Endodermal cell (in vitro differentiated cells): Measurements from ENCODE around the gene EVPL. TPM values are rescaled to one million over a fixed set of nuclear protein-coding genes. Genes with fewer than 3 reads are reported as not detected.

Experiments
- DNase-seq: peaks from one replicate; pipeline ENCODE4 v3.0.0-alpha.2; 2017
- H3K27ac ChIP-seq: 2 replicates; pipeline ENCODE4 v1.5.1; 2013; ENCODE audit warnings: mild to moderate bottlenecking, low read depth, low read length, moderate library complexity
- H3K27me3 ChIP-seq: 2 replicates; pipeline ENCODE4 v1.6.1; 2013; ENCODE audit warnings: mild to moderate bottlenecking, low read length, moderate library complexity; ENCODE audit not compliant: insufficient read depth, control insufficient read depth, poor library complexity, severe bottlenecking
- H3K36me3 ChIP-seq: 2 replicates; pipeline ENCODE4 v1.7.0; 2013; ENCODE audit warnings: mild to moderate bottlenecking, low read length, moderate library complexity; ENCODE audit not compliant: control insufficient read depth, insufficient read depth
- H3K4me1 ChIP-seq: one replicate; pipeline ENCODE4 v1.7.0; 2013; ENCODE audit warnings: low read length; ENCODE audit not compliant: control insufficient read depth, insufficient read depth
- H3K4me3 ChIP-seq: 2 replicates; pipeline ENCODE4 v1.5.1; 2013; ENCODE audit warnings: mild to moderate bottlenecking, low read length, moderate library complexity
- H3K9ac ChIP-seq: 2 replicates; pipeline ENCODE4 v1.6.1; 2013; ENCODE audit warnings: mild to moderate bottlenecking, low read length, moderate library complexity; ENCODE audit not compliant: poor library complexity, severe bottlenecking; ENCODE audit errors: extremely low read depth
- H3K9me3 ChIP-seq: 2 replicates; pipeline ENCODE4 v1.6.1; 2013; ENCODE audit warnings: mild to moderate bottlenecking, low read length, moderate library complexity; ENCODE audit not compliant: control insufficient read depth
- H3K27ac Mint-ChIP-seq: 2 replicates; pipeline ENCODE4 v1.8.0; 2020; ENCODE audit warnings: mixed read lengths
- H3K27me3 Mint-ChIP-seq: 2 replicates; pipeline ENCODE4 v1.8.0; 2021; ENCODE audit warnings: mild to moderate bottlenecking, mixed read lengths; ENCODE audit not compliant: insufficient read depth
- H3K36me3 Mint-ChIP-seq: 2 replicates; pipeline ENCODE4 v1.8.0; 2020; ENCODE audit warnings: low read depth, mixed read lengths
- H3K4me1 Mint-ChIP-seq: 2 replicates; pipeline ENCODE4 v1.8.0; 2020; ENCODE audit warnings: mixed read lengths
- H3K4me3 Mint-ChIP-seq: 2 replicates; pipeline ENCODE4 v1.8.0; 2020; ENCODE audit warnings: mild to moderate bottlenecking, moderate library complexity, mixed read lengths
- H3K9me3 Mint-ChIP-seq: 2 replicates; pipeline ENCODE4 v1.8.0; 2020; ENCODE audit warnings: mild to moderate bottlenecking, mixed read lengths
- WGBS, 2 experiments: methylation state at CpG; one replicate each; pipeline versions ENCODE4 v1.1.5 to v1.1.7; 2013; ENCODE audit warnings: missing lambda C conversion rate in 2 of 2, mixed read lengths in 1 of 2; ENCODE audit not compliant: insufficient coverage in 1 of 2, insufficient read length in 1 of 2; 5-methylcytosine and 5-hydroxymethylcytosine counted together
- total RNA-seq, 2 donors: library from RNA; stranded (reverse); fragmentation: NEBNext Ultra II Directional in 1 of 2; extraction: Animal tissue kit (Norgen Biotek cat#: 25700) in 1 of 2; gene quantifications; 2 replicates in 1 of 2; 3 replicates in 1 of 2; pipeline ENCODE4 v1.2.1, GENCODE V29; 2021
- TF ChIP-seq, protein P1 (sequence below): fragments of 200-600 bp; sonication (generic); conservative IDR thresholded peaks from 2 replicates; pipeline ENCODE4 v1.5.0; 2021; ENCODE audit warnings: antibody characterized with exemption, mild to moderate bottlenecking

EVPL gene
- total RNA-seq, 2 donors from 2014 or later: 0.20 to 0.51 TPM

DNA sequence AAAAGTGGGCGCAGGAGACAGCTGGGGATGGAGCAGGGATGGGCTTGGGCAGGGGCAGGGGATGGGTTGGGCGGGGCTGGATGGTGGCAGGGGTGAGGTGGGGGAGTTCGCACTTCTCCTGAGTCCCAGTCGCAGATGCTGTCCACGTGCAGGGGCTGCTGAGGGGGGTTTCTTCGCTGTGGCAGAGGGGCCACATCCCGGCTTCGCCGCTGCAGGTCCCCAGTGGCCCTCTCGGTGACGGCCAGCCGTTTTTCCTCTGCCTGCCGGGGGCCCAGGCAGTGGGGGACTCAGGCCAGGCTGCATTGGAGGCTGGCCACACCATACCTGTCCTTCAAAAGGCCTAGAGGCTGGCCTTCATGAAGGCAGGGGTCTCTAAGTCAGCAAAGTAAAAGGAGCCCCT, 8.3 kb downstream of the EVPL start:
- Mint-ChIP-seq H3K27ac (no peak overlapping the region), H3K4me1 (peaks cover 5% of the 10 kb centered on the region), H3K36me3 (no peaks in the 10 kb centered on the region), H3K4me3 (no peak overlapping the region), H3K9me3 (no peaks in the 10 kb centered on the region), H3K27me3 (peaks cover 13% of the 10 kb centered on the region)
- 89 to 95% methylated on average over 13 of the region's 13 CpGs for WGBS, 2 experiments
- TF ChIP-seq, protein P1, sequence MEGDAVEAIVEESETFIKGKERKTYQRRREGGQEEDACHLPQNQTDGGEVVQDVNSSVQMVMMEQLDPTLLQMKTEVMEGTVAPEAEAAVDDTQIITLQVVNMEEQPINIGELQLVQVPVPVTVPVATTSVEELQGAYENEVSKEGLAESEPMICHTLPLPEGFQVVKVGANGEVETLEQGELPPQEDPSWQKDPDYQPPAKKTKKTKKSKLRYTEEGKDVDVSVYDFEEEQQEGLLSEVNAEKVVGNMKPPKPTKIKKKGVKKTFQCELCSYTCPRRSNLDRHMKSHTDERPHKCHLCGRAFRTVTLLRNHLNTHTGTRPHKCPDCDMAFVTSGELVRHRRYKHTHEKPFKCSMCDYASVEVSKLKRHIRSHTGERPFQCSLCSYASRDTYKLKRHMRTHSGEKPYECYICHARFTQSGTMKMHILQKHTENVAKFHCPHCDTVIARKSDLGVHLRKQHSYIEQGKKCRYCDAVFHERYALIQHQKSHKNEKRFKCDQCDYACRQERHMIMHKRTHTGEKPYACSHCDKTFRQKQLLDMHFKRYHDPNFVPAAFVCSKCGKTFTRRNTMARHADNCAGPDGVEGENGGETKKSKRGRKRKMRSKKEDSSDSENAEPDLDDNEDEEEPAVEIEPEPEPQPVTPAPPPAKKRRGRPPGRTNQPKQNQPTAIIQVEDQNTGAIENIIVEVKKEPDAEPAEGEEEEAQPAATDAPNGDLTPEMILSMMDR: no peak
- no peaks in the 10 kb centered on the region for H3K27me3 ChIP-seq
- H3K9me3 ChIP-seq: no peaks in the 10 kb centered on the region
- H3K4me3 ChIP-seq: no peak overlapping the region
- no peak for DNase-seq
- H3K36me3 ChIP-seq: no peaks in the 10 kb centered on the region
- no peaks in the 10 kb centered on the region for H3K4me1 ChIP-seq
- H3K27ac ChIP-seq: no peak overlapping the region
- H3K9ac ChIP-seq: no peak overlapping the region

DNA sequence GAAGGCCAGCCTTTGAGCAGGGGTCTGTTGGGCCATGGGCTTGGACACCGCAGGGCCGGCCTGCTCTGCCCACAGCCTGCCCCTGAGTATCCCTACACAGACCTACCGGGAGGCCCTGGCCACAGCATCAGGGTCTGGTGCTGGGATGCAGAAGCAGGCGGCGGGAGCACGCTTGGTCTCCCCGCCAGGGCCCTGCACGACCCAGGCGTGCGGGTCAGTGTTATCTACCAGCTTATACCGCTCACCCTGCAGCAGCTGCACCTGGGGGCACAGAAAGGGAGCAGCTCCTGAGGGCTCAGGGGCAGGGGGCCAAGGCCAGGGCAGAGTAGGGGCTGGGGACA, 8.8 kb downstream of the EVPL start:
- H3K4me1 Mint-ChIP-seq: peaks cover 5% of the 10 kb centered on the region
- H3K9me3 Mint-ChIP-seq: no peaks in the 10 kb centered on the region
- Histone ChIP-seq H3K27ac (no peak overlapping the region), H3K9me3 (no peaks in the 10 kb centered on the region), H3K9ac (no peak overlapping the region), H3K4me3 (no peak overlapping the region), H3K36me3 (no peaks in the 10 kb centered on the region), H3K4me1 (no peaks in the 10 kb centered on the region), H3K27me3 (no peaks in the 10 kb centered on the region)
- TF ChIP-seq, protein P1: no peak
- no peak overlapping the region for H3K4me3 Mint-ChIP-seq
- no peaks in the 10 kb centered on the region for H3K36me3 Mint-ChIP-seq
- DNase-seq: no peak
- H3K27me3 Mint-ChIP-seq: peaks cover 13% of the 10 kb centered on the region
- 87 to 91% methylated on average over 5 to 11 of the region's 11 CpGs for WGBS, 2 experiments
- H3K27ac Mint-ChIP-seq: no peak overlapping the region

- no peak overlapping the region for H3K4me3 Mint-ChIP-seq
- H3K4me3 ChIP-seq: no peak overlapping the region
- H3K4me1 Mint-ChIP-seq: peaks cover 5% of the 10 kb centered on the region
- 92 to 98% methylated on average over 10 to 21 of the region's 21 CpGs for WGBS, 2 experiments
- no peaks in the 10 kb centered on the region for H3K36me3 Mint-ChIP-seq
- TF ChIP-seq, protein P1: no peak
- H3K9me3 ChIP-seq: no peaks in the 10 kb centered on the region
- no peak overlapping the region for H3K27ac Mint-ChIP-seq
- no peaks in the 10 kb centered on the region for H3K36me3 ChIP-seq
- no peak for DNase-seq
- no peaks in the 10 kb centered on the region for H3K27me3 ChIP-seq
- no peaks in the 10 kb centered on the region for H3K4me1 ChIP-seq
- no peak overlapping the region for H3K27ac ChIP-seq
- H3K9me3 Mint-ChIP-seq: no peaks in the 10 kb centered on the region
- H3K27me3 Mint-ChIP-seq: peaks cover 10% of the 10 kb centered on the region
- no peak overlapping the region for H3K9ac ChIP-seq
Measured at GRCh38 chr17:76017481-76018339, 9.4 kb downstream of the EVPL start.
